Measurements from ENCODE around the gene TBC1D8. TPM values are rescaled to one million over a fixed set of nuclear protein-coding genes. Genes with fewer than 3 reads are reported as not detected.

The TBC1D8 gene
- total and polyA plus RNA-seq, 2 of the 13 experiments (the other 11 are each of a cell fraction or from before 2014, with no cell fraction given): 45.1 to 95.4 TPM

DNA sequence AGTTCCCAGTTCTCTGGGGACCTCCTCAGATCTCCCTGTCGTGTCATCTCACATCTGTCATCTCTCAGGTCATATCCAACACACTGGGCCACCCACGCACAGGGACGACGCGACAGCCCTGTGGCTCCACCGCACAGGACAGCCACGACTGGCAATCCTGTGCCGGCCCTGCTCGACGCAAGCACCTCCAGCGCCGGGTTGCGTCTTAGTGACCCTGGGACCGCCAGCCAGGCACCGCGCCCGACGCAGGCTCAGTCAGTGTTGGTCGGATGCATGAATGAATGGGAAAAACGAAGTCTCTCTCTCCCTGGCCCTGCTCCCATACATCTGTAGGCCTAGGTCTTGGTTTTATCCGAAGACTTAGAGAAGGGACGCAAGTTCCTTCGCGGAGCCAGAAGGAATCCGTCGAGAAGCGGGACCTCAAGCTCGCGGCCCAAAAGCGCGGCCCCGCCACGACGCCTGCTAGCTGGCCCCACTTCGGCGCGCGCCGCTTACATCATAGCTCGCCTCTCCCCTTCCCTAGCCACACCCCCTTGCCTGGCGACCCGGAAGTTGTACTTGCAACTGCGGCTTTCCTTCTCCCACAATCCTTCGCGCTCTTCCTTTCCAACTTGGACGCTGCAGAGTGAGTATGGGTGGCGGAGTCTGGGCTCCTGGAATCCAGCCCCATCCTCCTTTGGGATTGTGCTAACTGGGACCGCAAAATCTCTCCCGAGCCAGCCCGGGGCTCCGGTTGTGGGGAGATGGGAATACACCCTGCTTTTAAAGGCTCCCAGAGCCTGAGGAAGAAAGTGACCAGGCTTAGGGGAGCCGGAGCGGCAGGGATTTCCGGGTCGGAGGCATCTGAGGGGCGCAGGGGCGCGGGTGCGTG lies 149.3 kb downstream of the TBC1D8 start, which contains the start of gene RPL31 (continued):
- TF ChIP-seq, protein P1, sequence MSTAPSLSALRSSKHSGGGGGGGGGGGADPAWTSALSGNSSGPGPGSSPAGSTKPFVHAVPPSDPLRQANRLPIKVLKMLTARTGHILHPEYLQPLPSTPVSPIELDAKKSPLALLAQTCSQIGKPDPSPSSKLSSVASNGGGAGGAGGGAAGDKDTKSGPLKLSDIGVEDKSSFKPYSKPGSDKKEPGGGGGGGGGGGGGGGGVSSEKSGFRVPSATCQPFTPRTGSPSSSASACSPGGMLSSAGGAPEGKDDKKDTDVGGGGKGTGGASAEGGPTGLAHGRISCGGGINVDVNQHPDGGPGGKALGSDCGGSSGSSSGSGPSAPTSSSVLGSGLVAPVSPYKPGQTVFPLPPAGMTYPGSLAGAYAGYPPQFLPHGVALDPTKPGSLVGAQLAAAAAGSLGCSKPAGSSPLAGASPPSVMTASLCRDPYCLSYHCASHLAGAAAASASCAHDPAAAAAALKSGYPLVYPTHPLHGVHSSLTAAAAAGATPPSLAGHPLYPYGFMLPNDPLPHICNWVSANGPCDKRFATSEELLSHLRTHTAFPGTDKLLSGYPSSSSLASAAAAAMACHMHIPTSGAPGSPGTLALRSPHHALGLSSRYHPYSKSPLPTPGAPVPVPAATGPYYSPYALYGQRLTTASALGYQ (CRISPR knock-in tag; IDR thresholded peaks at IDR 0.05): peak; percentile 85
- TF ChIP-seq NCOA1 (CRISPR knock-in tag; IDR thresholded peaks at IDR 0.05): peak; percentile 91
- peak; percentile 89 for TF ChIP-seq GATA4 (IDR thresholded peaks at IDR 0.05; ENCODE audit: borderline replicate concordance, low read depth)
- TF ChIP-seq FIP1L1 (IDR thresholded peaks at IDR 0.05; ENCODE audit: borderline replicate concordance, insufficient read depth, low read depth, low read length): peak; percentile 91; the same call in 1 of the 2 replicates
- peak; percentile 85; the same call in 1 of the 2 replicates for TF ChIP-seq CBFB (CRISPR knock-in tag; IDR thresholded peaks at IDR 0.05)
- TF ChIP-seq SP4 (CRISPR knock-in tag; IDR thresholded peaks at IDR 0.05): peak; percentile 97
- TF ChIP-seq, protein P2, sequence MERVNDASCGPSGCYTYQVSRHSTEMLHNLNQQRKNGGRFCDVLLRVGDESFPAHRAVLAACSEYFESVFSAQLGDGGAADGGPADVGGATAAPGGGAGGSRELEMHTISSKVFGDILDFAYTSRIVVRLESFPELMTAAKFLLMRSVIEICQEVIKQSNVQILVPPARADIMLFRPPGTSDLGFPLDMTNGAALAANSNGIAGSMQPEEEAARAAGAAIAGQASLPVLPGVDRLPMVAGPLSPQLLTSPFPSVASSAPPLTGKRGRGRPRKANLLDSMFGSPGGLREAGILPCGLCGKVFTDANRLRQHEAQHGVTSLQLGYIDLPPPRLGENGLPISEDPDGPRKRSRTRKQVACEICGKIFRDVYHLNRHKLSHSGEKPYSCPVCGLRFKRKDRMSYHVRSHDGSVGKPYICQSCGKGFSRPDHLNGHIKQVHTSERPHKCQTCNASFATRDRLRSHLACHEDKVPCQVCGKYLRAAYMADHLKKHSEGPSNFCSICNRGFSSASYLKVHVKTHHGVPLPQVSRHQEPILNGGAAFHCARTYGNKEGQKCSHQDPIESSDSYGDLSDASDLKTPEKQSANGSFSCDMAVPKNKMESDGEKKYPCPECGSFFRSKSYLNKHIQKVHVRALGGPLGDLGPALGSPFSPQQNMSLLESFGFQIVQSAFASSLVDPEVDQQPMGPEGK (CRISPR knock-in tag; IDR thresholded peaks at IDR 0.05): peak; percentile 86
- TF ChIP-seq HMGA1 (CRISPR knock-in tag; conservative IDR thresholded peaks at IDR 0.05): no peak; the same call in 1 of the 2 replicates
- TF ChIP-seq ZBTB8A (CRISPR knock-in tag; IDR thresholded peaks at IDR 0.05; ENCODE audit: borderline replicate concordance, low read depth): peak; percentile 98
- TF ChIP-seq KLF13 (CRISPR knock-in tag; IDR thresholded peaks at IDR 0.05): peak; percentile 99
- TF ChIP-seq KLF9 (CRISPR knock-in tag; IDR thresholded peaks at IDR 0.05; ENCODE audit: low read depth): peak; percentile 99
- TF ChIP-seq LCORL (IDR thresholded peaks at IDR 0.05): no peak
- peak; percentile 81 for TF ChIP-seq LCORL (CRISPR knock-in tag; IDR thresholded peaks at IDR 0.05)
- peak; percentile 96 for TF ChIP-seq SIN3A (IDR thresholded peaks at IDR 0.05; ENCODE audit: borderline replicate concordance, low read depth, low read length)

Data from HepG2 (cell line).